Suprapubic skin (tissue), 4 donors: ENCODE results near the gene FBH1.

Experiments used
- CTCF ChIP-seq, 2 donors: fragments of 200-600 bp in 1 of 2; fragments of 450-650 bp in 1 of 2; sonication (generic) in 1 of 2; IDR thresholded peaks; one replicate each; pipeline ENCODE4 v1.5.1; 2016 to 2019; ENCODE audit warnings: antibody characterized with exemption in 2 of 2, mild to moderate bottlenecking in 1 of 2, moderate library complexity in 1 of 2
- POLR2A ChIP-seq, 2 donors: fragments of 450-650 bp; IDR thresholded peaks; one replicate each; pipeline ENCODE4 v1.6.1; 2017; ENCODE audit warnings: antibody characterized with exemption in 2 of 2, mild to moderate bottlenecking in 2 of 2, moderate library complexity in 2 of 2
- POLR2AphosphoS5 ChIP-seq, 3 donors: sonication (generic); formaldehyde crosslinking; IDR thresholded peaks; one replicate each; pipeline ENCODE4 v1.6.1; 2017; ENCODE audit warnings: antibody characterized with exemption in 3 of 3

GRCh38 chr10:5981529-5981928, 91.5 kb downstream of the FBH1 start:
- TF ChIP-seq CTCF (IDR thresholded peaks at IDR 0.05) (no peak), POLR2AphosphoS5 (IDR thresholded peaks at IDR 0.05) (no peak), POLR2A (IDR thresholded peaks at IDR 0.05) (no peak)
